H1 (cell line): ENCODE data around the gene SLC26A6. TPM values are rescaled to one million over a fixed set of nuclear protein-coding genes. Genes with fewer than 3 reads are reported as not detected.

ENCODE experiments used
- CTCF ChIA-PET: fragments of 300-600 bp; sonication (Branson Sonifier 250); formaldehyde crosslinking; loops from one replicate; lab custom pipeline; 2021; ENCODE audit not compliant: partially characterized antibody; lab: Charles Lee
- POLR2A ChIA-PET: fragments of 300-600 bp; sonication (Branson Sonifier 250); formaldehyde crosslinking; loops from one replicate; lab custom pipeline; 2021; ENCODE audit warnings: inconsistent platforms; ENCODE audit not compliant: partially characterized antibody; lab: Charles Lee
- DNase-seq, 2 experiments: peaks; one replicate each; pipeline versions ENCODE4 v3.0.0 to v3.0.0-alpha.2; 2010 to 2022; ENCODE audit warnings: low spot score in 2 of 2, low read depth in 1 of 2, mixed read lengths in 1 of 2
- FAIRE-seq: peaks from 2 replicates; lab custom pipeline; 2011; peaks lifted over from hg19 to GRCh38; lab: Jason Lieb, UNC
- H2AFZ ChIP-seq: 2 replicates; pipeline ENCODE4 v1.8.1; 2012; ENCODE audit warnings: low read length, inconsistent platforms
- H2AK5ac ChIP-seq: 2 replicates; pipeline ENCODE4 v1.6.1; 2013; ENCODE audit warnings: low read depth, low read length
- H2BK120ac ChIP-seq: replicated peaks from 2 replicates; pipeline ENCODE3; 2013; ENCODE audit warnings: low read depth, low read length, inconsistent platforms
- H2BK12ac ChIP-seq: 2 replicates; pipeline ENCODE4 v1.6.1; 2013; ENCODE audit warnings: low read depth, low read length
- H2BK15ac ChIP-seq: 2 replicates; pipeline ENCODE4 v1.6.1; 2013; ENCODE audit warnings: low read length
- H2BK20ac ChIP-seq: 2 replicates; pipeline ENCODE4 v1.6.1; 2013; ENCODE audit warnings: low read length
- H2BK5ac ChIP-seq: 2 replicates; pipeline ENCODE4 v1.6.1; 2013; ENCODE audit warnings: low read depth, low read length
- H3K14ac ChIP-seq: 2 replicates; pipeline ENCODE4 v1.6.1; 2013; ENCODE audit warnings: inconsistent platforms; ENCODE audit not compliant: insufficient read length
- H3K18ac ChIP-seq: 2 replicates; pipeline ENCODE4 v1.6.1; 2013; ENCODE audit warnings: low read length; ENCODE audit errors: extremely low read depth
- H3K23ac ChIP-seq: 2 replicates; pipeline ENCODE4 v1.6.1; 2013; ENCODE audit warnings: inconsistent platforms; ENCODE audit not compliant: insufficient read length
- H3K23me2 ChIP-seq: 2 replicates; pipeline ENCODE4 v1.6.1; 2013; ENCODE audit warnings: low read depth, low read length
- H3K27ac ChIP-seq: 2 replicates; pipeline ENCODE4 v1.6.1; 2011; ENCODE audit warnings: low read depth, low read length, inconsistent platforms
- H3K27me3 ChIP-seq, 4 experiments: replicated peaks in 1 of 4; 1 replicate in 1 of 4; 2 replicates in 3 of 4; pipeline versions ENCODE4 v1.6.1 to v1.8.1; 2011 to 2013; ENCODE audit warnings: low read length in 3 of 4, mild to moderate bottlenecking in 3 of 4, inconsistent platforms in 2 of 4, mixed read lengths in 2 of 4, moderate library complexity in 1 of 4; ENCODE audit not compliant: control insufficient read depth in 3 of 4, insufficient read depth in 3 of 4; ENCODE audit errors: extremely low read depth in 1 of 4
- H3K36me3 ChIP-seq, 4 experiments: 2 replicates each; pipeline versions ENCODE4 v1.6.1 to v1.8.1; 2011 to 2013; ENCODE audit warnings: mild to moderate bottlenecking in 4 of 4, low read length in 3 of 4, moderate library complexity in 2 of 4, control low read depth in 1 of 4, inconsistent platforms in 1 of 4; ENCODE audit not compliant: insufficient read depth in 4 of 4, control insufficient read depth in 2 of 4
- H3K4ac ChIP-seq: replicated peaks from 2 replicates; pipeline ENCODE3; 2013; ENCODE audit warnings: low read length, low read depth, mixed read lengths, inconsistent platforms; ENCODE audit not compliant: insufficient read length
- H3K4me1 ChIP-seq, 4 experiments: replicated peaks in 1 of 4; 1 replicate in 1 of 4; 2 replicates in 3 of 4; pipeline versions ENCODE4 v1.6.1 to v1.8.1; 2011 to 2013; ENCODE audit warnings: low read length in 3 of 4, inconsistent platforms in 2 of 4, mixed read lengths in 1 of 4; ENCODE audit not compliant: insufficient read depth in 4 of 4, control insufficient read depth in 3 of 4
- H3K4me2 ChIP-seq, 2 experiments: 2 replicates each; pipeline versions ENCODE4 v1.6.1 to v1.8.1; 2011 to 2013; ENCODE audit warnings: low read depth in 2 of 2, low read length in 2 of 2, control low read depth in 1 of 2, inconsistent platforms in 1 of 2, mild to moderate bottlenecking in 1 of 2; ENCODE audit not compliant: insufficient read depth in 1 of 2
- H3K4me3 ChIP-seq, 4 experiments: fragments of 200-600, 300-600 bp in 1 of 4; sonication (generic), shearing (Covaris generic), sonication (Bioruptor Twin) in 1 of 4; 2 replicates each; pipeline versions ENCODE4 v1.5.1 to v1.8.1; 2011 to 2016; ENCODE audit warnings: low read length in 4 of 4, low read depth in 3 of 4, control low read depth in 2 of 4, inconsistent platforms in 2 of 4, mild to moderate bottlenecking in 2 of 4, mixed read lengths in 1 of 4, moderate library complexity in 1 of 4; ENCODE audit not compliant: insufficient read depth in 2 of 4; ENCODE audit errors: extremely low read depth in 1 of 4
- H3K56ac ChIP-seq: replicated peaks from 2 replicates; pipeline ENCODE3; 2013; ENCODE audit warnings: low read depth, mild to moderate bottlenecking, mixed read lengths, low read length, inconsistent platforms; ENCODE audit not compliant: insufficient read length
- H3K79me1 ChIP-seq: 2 replicates; pipeline ENCODE4 v1.6.1; 2013; ENCODE audit warnings: low read depth, low read length, control low read depth
- H3K79me2 ChIP-seq, 2 experiments: 2 replicates each; pipeline versions ENCODE4 v1.6.1 to v1.8.1; 2012 to 2013; ENCODE audit warnings: low read length in 2 of 2, mild to moderate bottlenecking in 2 of 2, inconsistent platforms in 1 of 2; ENCODE audit not compliant: insufficient read depth in 2 of 2, control insufficient read depth in 1 of 2
- H3K9ac ChIP-seq, 4 experiments: replicated peaks in 1 of 4; 1 replicate in 1 of 4; 2 replicates in 3 of 4; pipeline versions ENCODE4 v1.6.1 to v1.8.1; 2011 to 2013; ENCODE audit warnings: low read depth in 3 of 4, low read length in 3 of 4, control low read depth in 2 of 4, mild to moderate bottlenecking in 2 of 4, moderate library complexity in 2 of 4, inconsistent platforms in 1 of 4; ENCODE audit errors: extremely low read depth in 1 of 4
- H3K9me3 ChIP-seq, 2 experiments: 2 replicates each; pipeline versions ENCODE4 v1.6.1 to v1.8.1; 2012 to 2013; ENCODE audit warnings: mild to moderate bottlenecking in 2 of 2, moderate library complexity in 2 of 2, control low read depth in 1 of 2, inconsistent platforms in 1 of 2, low read depth in 1 of 2, low read length in 1 of 2, mixed read lengths in 1 of 2; ENCODE audit not compliant: insufficient read depth in 2 of 2
- H4K20me1 ChIP-seq, 2 experiments: replicated peaks in 1 of 2; 2 replicates each; pipeline versions ENCODE3 to v1.8.1; 2011 to 2013; ENCODE audit warnings: inconsistent platforms in 2 of 2, low read length in 2 of 2, mild to moderate bottlenecking in 1 of 2; ENCODE audit not compliant: insufficient read depth in 2 of 2, control insufficient read depth in 1 of 2
- H4K5ac ChIP-seq: 2 replicates; pipeline ENCODE4 v1.6.1; 2013; ENCODE audit warnings: low read length, low read depth, mixed read lengths, inconsistent platforms; ENCODE audit not compliant: insufficient read length
- H4K8ac ChIP-seq: 2 replicates; pipeline ENCODE4 v1.8.0; 2013; ENCODE audit warnings: mild to moderate bottlenecking, moderate library complexity, low read length, inconsistent platforms; ENCODE audit not compliant: insufficient read depth; ENCODE audit errors: extremely low read depth
- H4K91ac ChIP-seq: replicated peaks from 2 replicates; pipeline ENCODE3; 2013; ENCODE audit warnings: low read length, mixed read lengths, inconsistent platforms; ENCODE audit not compliant: insufficient read length
- CEBPB ChIP-seq: IDR thresholded peaks from 2 replicates; pipeline ENCODE4 v1.6.1; 2012; ENCODE audit warnings: low read depth, low read length
- KDM5A ChIP-seq: fragments of 200-600 bp; IDR thresholded peaks from 2 replicates; pipeline ENCODE4 v1.7.1; 2012; ENCODE audit warnings: mild to moderate bottlenecking, low read length, inconsistent platforms, mixed read lengths
- NANOG ChIP-seq: IDR thresholded peaks from 2 replicates; pipeline ENCODE4 v1.6.1; 2011; ENCODE audit warnings: low read length, low read depth, mild to moderate bottlenecking, inconsistent platforms; ENCODE audit not compliant: insufficient read depth, poor library complexity, severe bottlenecking
- WGBS, 2 experiments: shearing (Covaris generic) in 1 of 2; methylation state at CpG; one replicate each; pipeline versions ENCODE4 v1.1.6 to v1.1.7; 2013 to 2015; ENCODE audit warnings: low lambda C conversion rate in 2 of 2, mixed read lengths in 2 of 2, inconsistent platforms in 1 of 2, low coverage in 1 of 2, missing lambda C conversion rate in 1 of 2; ENCODE audit not compliant: insufficient replicate concordance in 2 of 2, insufficient coverage in 1 of 2, insufficient read length in 1 of 2; ENCODE audit errors: extremely low coverage in 1 of 2, missing lambda C conversion rate in 1 of 2; 5-methylcytosine and 5-hydroxymethylcytosine counted together
- polyA plus RNA-seq, 7 experiments: library from polyadenylated mRNA; depleted of rRNA in 3 of 7; stranded (reverse) in 5 of 7; unstranded in 2 of 7; fragments of >200 nt in 5 of 7; fragments of 200-250 nt in 2 of 7; gene quantifications; 1 replicate in 5 of 7; 2 replicates in 1 of 7; 4 replicates in 1 of 7; pipeline versions ENCODE4 v1.2.1 to v1.2.3, GENCODE V29; 2011 to 2013; ENCODE audit warnings: missing spikeins in 2 of 7, mixed read lengths in 2 of 7
- total RNA-seq: library from RNA; stranded (reverse); fragmentation: NEBNext Ultra II Directional; extraction: Animal tissue kit (Norgen Biotek cat#: 25700); gene quantifications from 2 replicates; pipeline ENCODE4 v1.2.1, GENCODE V29; 2021
- TF ChIP-seq, protein P1 (sequence below): IDR thresholded peaks from 2 replicates; pipeline ENCODE4 v1.6.1; 2011; ENCODE audit warnings: low read depth, mild to moderate bottlenecking, low read length; ENCODE audit not compliant: insufficient read depth

SLC26A6 gene
- total and polyA plus RNA-seq, 2 of the 8 experiments (the other 6 are each of a cell fraction or from before 2014, with no cell fraction given) = 50.4 to 58.0 TPM

GRCh38 chr3:48652923-48653715, 17.9 kb upstream of the SLC26A6 start:
- no peak for TF ChIP-seq CEBPB
- TF ChIP-seq, protein P1, sequence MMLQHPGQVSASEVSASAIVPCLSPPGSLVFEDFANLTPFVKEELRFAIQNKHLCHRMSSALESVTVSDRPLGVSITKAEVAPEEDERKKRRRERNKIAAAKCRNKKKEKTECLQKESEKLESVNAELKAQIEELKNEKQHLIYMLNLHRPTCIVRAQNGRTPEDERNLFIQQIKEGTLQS = no peak
- TF ChIP-seq NANOG = no peak
- no peak for TF ChIP-seq KDM5A
- Histone ChIP-seq H3K79me1 (no peaks in the 10 kb centered on the region; the same call in 1 of the 2 replicates), H4K20me1 (peaks cover 0 to 24% of the 10 kb centered on the region in 2 experiments), H3K14ac (no peak overlapping the region), H2AK5ac (no peak overlapping the region), H3K36me3 (peaks cover 0 to 17% (median 5%) of the 10 kb centered on the region in 4 experiments; a peak in 5 of 8 replicates), H3K27me3 (peaks cover 0 to 5% (median 3%) of the 10 kb centered on the region in 4 experiments; a peak in 3 of 7 replicates), H3K4me2 (no peak overlapping the region), H3K79me2 (no peaks in the 10 kb centered on the region), H3K4ac (no peak overlapping the region), H3K18ac (no peak overlapping the region), H2BK20ac (no peak overlapping the region), H2BK15ac (no peak overlapping the region), H3K23ac (no peak overlapping the region), H4K91ac (no peak overlapping the region), H2BK5ac (no peak overlapping the region), H3K9ac (no peak overlapping the region), H4K8ac (no peak overlapping the region), H3K27ac (no peak overlapping the region), H3K23me2 (peaks cover 11% of the 10 kb centered on the region; the same call in 1 of the 2 replicates), H3K9me3 (no peaks in the 10 kb centered on the region), H3K4me3 (no peak overlapping the region), H3K56ac (no peak overlapping the region), H4K5ac (no peak overlapping the region), H3K4me1 (peaks cover 0 to 16% (median 15%) of the 10 kb centered on the region in 4 experiments; a peak in 6 of 7 replicates), H2BK12ac (no peak overlapping the region), H2BK120ac (no peak overlapping the region), H2AFZ (no peak overlapping the region)
- CTCF ChIA-PET = interaction anchor here (1.1 to 2.6 kb wide), 5 partner anchors 10 to 31 kb away, joined by 4 to 11 read pairs (median 4); partner anchors contain the start of genes CELSR3 and SLC26A6
- no peak for DNase-seq
- FAIRE-seq = no peak
- WGBS, 2 experiments = 91% methylated on average over 15 of the region's 15 CpGs; no CpG with 5 or more reads in 1 of the 2 experiments
- POLR2A ChIA-PET = interaction anchor here (0.9 to 10.5 kb wide), 9 partner anchors 8 to 71 kb away, joined by 3 to 111 read pairs (median 5); partner anchors contain the start of genes CELSR3, IP6K2, SLC26A6 and UQCRC1
